ENCODE data around the gene TRIL. TPM values are rescaled to one million over a fixed set of nuclear protein-coding genes. Genes with fewer than 3 reads are reported as not detected.

TRIL gene
- total and polyA plus RNA-seq, 2 experiments from 2014 or later = 0.95 to 4.5 TPM

Other genes with a start within 250 kb of the TRIL start
- gene CPVL, start 188.2 kb upstream of the TRIL start, total RNA-seq (2014; rRNA removed; shearing (Covaris generic)) = 33.3 and 37.8 TPM in 2 replicates
- 31.9 and 36.5 TPM in 2 replicates for gene CPVL, start 188.2 kb upstream of the TRIL start, polyA plus RNA-seq (2016; fragmentation: Nextera tagmentation; extraction: Ambion mirVana)
- gene CHN2, start 236.4 kb upstream of the TRIL start, total RNA-seq (2014; rRNA removed; shearing (Covaris generic)) = 7.5 and 8.8 TPM in 2 replicates
- 6.1 and 9.2 TPM in 2 replicates for gene CHN2, start 236.4 kb upstream of the TRIL start, polyA plus RNA-seq (2016; fragmentation: Nextera tagmentation; extraction: Ambion mirVana)

Measured in GM23338 (cell line).